OCI-LY1 (cell line): ENCODE measurements around the gene SNTG2.

Source experiments
- H2AFZ ChIP-seq: fragments of 200-600 bp; sonication (generic), shearing (Covaris generic); 2 replicates; pipeline ENCODE4 v1.6.0; 2014; ENCODE audit warnings: antibody characterized with exemption, mild to moderate bottlenecking, low read length
- H3F3A ChIP-seq: fragments of 200-600 bp; sonication (generic), shearing (Covaris generic); 2 replicates; pipeline ENCODE4 v1.6.0; 2014; ENCODE audit warnings: mild to moderate bottlenecking, antibody characterized with exemption, low read length, moderate library complexity; ENCODE audit not compliant: insufficient read depth
- H3K27ac ChIP-seq: fragments of 200-600 bp; sonication (generic); 2 replicates; pipeline ENCODE4 v1.5.1; 2014; ENCODE audit warnings: low read length, mixed run types, mild to moderate bottlenecking, low read depth; ENCODE audit not compliant: poor library complexity, severe bottlenecking
- H3K27me3 ChIP-seq: fragments of 200-600 bp; sonication (generic); 2 replicates; pipeline ENCODE4 v1.6.0; 2014; ENCODE audit warnings: antibody characterized with exemption, mild to moderate bottlenecking, low read length, moderate library complexity; ENCODE audit not compliant: insufficient read depth
- H3K36me3 ChIP-seq: fragments of 200-600 bp; sonication (generic); 2 replicates; pipeline ENCODE4 v1.6.1; 2014; ENCODE audit warnings: mild to moderate bottlenecking, antibody characterized with exemption, low read length, moderate library complexity, mixed read lengths; ENCODE audit not compliant: insufficient read depth
- H3K4me1 ChIP-seq: fragments of 200-600 bp; sonication (generic); 2 replicates; pipeline ENCODE4 v1.5.1; 2014; ENCODE audit warnings: mild to moderate bottlenecking, low read length, moderate library complexity; ENCODE audit not compliant: insufficient read depth, severe bottlenecking
- H3K4me2 ChIP-seq: fragments of 200-600 bp; sonication (generic), shearing (Covaris generic); 2 replicates; pipeline ENCODE4 v1.6.1; 2014; ENCODE audit warnings: low read length
- H3K4me3 ChIP-seq: fragments of 200-600 bp; sonication (generic); 2 replicates; pipeline ENCODE4 v1.5.1; 2014; ENCODE audit warnings: low read length, low read depth, mild to moderate bottlenecking, mixed read lengths; ENCODE audit not compliant: poor library complexity, severe bottlenecking
- H3K79me2 ChIP-seq: fragments of 200-600 bp; shearing (Covaris generic); 2 replicates; pipeline ENCODE4 v1.6.1; 2016; ENCODE audit warnings: mixed run types, low read length, mixed read lengths; ENCODE audit not compliant: insufficient read depth
- H3K9ac ChIP-seq: fragments of 200-600 bp; sonication (generic), shearing (Covaris generic); 2 replicates; pipeline ENCODE4 v1.6.1; 2014; ENCODE audit warnings: mild to moderate bottlenecking, low read length, mixed read lengths
- H3K9me2 ChIP-seq: fragments of 200-600 bp; sonication (generic), shearing (Covaris generic); 2 replicates; pipeline ENCODE4 v1.6.1; 2014; ENCODE audit warnings: low read depth, mild to moderate bottlenecking, low read length, mixed read lengths
- H3K9me3 ChIP-seq: fragments of 200-600 bp; shearing (Covaris generic); 2 replicates; pipeline ENCODE4 v1.6.1; 2014; ENCODE audit warnings: low read length, mixed read lengths
- H4K20me1 ChIP-seq: fragments of 200-600 bp; sonication (generic), shearing (Covaris generic); 2 replicates; pipeline ENCODE4 v1.6.0; 2016; ENCODE audit warnings: mild to moderate bottlenecking, low read length; ENCODE audit not compliant: insufficient read depth
- EZH2 ChIP-seq: fragments of 200-600 bp; sonication (generic), shearing (Covaris generic); IDR thresholded peaks from 2 replicates; pipeline ENCODE4 v1.8.0; 2017; ENCODE audit warnings: borderline replicate concordance, mixed run types, mild to moderate bottlenecking, antibody characterized with exemption, low read length, moderate library complexity, mixed read lengths
- TF ChIP-seq, protein P1 (sequence below): fragments of 200-600 bp; sonication (generic), shearing (Covaris generic); IDR thresholded peaks from 2 replicates; pipeline ENCODE4 v1.5.1; 2017; ENCODE audit warnings: mild to moderate bottlenecking, antibody characterized with exemption, low read length, moderate library complexity, mixed read lengths

The SNTG2 gene

GRCh38 chr2:1287427-1287826, 336.8 kb downstream of the SNTG2 start:
- H3K4me1 ChIP-seq, result no peaks in the 10 kb centered on the region
- no peak overlapping the region for H3K4me2 ChIP-seq
- H2AFZ ChIP-seq, result no peak overlapping the region
- H3K27ac ChIP-seq, result no peak overlapping the region
- H3K9me3 ChIP-seq, result no peaks in the 10 kb centered on the region
- H3K9ac ChIP-seq, result no peak overlapping the region
- H3K9me2 ChIP-seq, result no peaks in the 10 kb centered on the region
- no peak for TF ChIP-seq EZH2
- TF ChIP-seq, protein P1, sequence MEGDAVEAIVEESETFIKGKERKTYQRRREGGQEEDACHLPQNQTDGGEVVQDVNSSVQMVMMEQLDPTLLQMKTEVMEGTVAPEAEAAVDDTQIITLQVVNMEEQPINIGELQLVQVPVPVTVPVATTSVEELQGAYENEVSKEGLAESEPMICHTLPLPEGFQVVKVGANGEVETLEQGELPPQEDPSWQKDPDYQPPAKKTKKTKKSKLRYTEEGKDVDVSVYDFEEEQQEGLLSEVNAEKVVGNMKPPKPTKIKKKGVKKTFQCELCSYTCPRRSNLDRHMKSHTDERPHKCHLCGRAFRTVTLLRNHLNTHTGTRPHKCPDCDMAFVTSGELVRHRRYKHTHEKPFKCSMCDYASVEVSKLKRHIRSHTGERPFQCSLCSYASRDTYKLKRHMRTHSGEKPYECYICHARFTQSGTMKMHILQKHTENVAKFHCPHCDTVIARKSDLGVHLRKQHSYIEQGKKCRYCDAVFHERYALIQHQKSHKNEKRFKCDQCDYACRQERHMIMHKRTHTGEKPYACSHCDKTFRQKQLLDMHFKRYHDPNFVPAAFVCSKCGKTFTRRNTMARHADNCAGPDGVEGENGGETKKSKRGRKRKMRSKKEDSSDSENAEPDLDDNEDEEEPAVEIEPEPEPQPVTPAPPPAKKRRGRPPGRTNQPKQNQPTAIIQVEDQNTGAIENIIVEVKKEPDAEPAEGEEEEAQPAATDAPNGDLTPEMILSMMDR, result no peak
- H3K36me3 ChIP-seq, result no peaks in the 10 kb centered on the region
- no peaks in the 10 kb centered on the region for H3K79me2 ChIP-seq
- no peaks in the 10 kb centered on the region for H4K20me1 ChIP-seq
- no peak overlapping the region for H3K4me3 ChIP-seq
- H3K27me3 ChIP-seq, result no peaks in the 10 kb centered on the region
- H3F3A ChIP-seq, result no peaks in the 10 kb centered on the region

GRCh38 chr2:1294900-1295299, 344.3 kb downstream of the SNTG2 start:
- no peaks in the 10 kb centered on the region for H3K27me3 ChIP-seq
- H3K9ac ChIP-seq, result no peak overlapping the region
- no peak overlapping the region for H3K4me3 ChIP-seq
- H3K27ac ChIP-seq, result no peak overlapping the region
- no peaks in the 10 kb centered on the region for H3K79me2 ChIP-seq
- H3K36me3 ChIP-seq, result no peaks in the 10 kb centered on the region
- no peaks in the 10 kb centered on the region for H3K9me2 ChIP-seq
- TF ChIP-seq, protein P1, result no peak
- no peak for TF ChIP-seq EZH2
- H4K20me1 ChIP-seq, result no peaks in the 10 kb centered on the region
- H3K9me3 ChIP-seq, result no peaks in the 10 kb centered on the region
- no peak overlapping the region for H3K4me2 ChIP-seq
- H3K4me1 ChIP-seq, result no peaks in the 10 kb centered on the region
- H3F3A ChIP-seq, result no peaks in the 10 kb centered on the region
- no peak overlapping the region for H2AFZ ChIP-seq

DNA sequence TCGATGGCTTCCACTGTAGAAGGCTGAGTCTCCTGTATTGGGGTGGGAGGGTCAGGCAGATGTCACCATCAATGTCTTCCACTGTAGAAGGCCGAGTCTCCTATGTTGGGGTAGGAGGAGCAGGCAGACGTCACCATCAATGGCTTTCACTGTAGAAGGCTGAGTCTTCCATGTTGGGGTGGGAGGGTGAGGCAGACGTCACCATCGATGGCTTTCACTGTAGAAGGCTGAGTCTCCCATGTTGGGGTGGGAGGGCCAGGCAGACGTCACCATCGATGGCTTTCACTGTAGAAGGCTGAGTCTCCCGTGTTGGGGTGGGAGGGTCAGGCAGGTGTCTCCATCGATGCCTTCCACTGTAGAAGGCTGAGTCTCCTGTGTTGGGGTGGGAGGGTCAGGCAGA, 345.1 kb downstream of the SNTG2 start:
- H3K79me2 ChIP-seq, result no peaks in the 10 kb centered on the region
- H3K4me2 ChIP-seq, result no peak overlapping the region
- no peaks in the 10 kb centered on the region for H3K36me3 ChIP-seq
- no peaks in the 10 kb centered on the region for H3K4me1 ChIP-seq
- H3K27me3 ChIP-seq, result no peaks in the 10 kb centered on the region
- no peaks in the 10 kb centered on the region for H3F3A ChIP-seq
- H2AFZ ChIP-seq, result no peak overlapping the region
- no peaks in the 10 kb centered on the region for H3K9me3 ChIP-seq
- no peak overlapping the region for H3K9ac ChIP-seq
- TF ChIP-seq EZH2, result no peak
- TF ChIP-seq, protein P1, result no peak
- no peak overlapping the region for H3K27ac ChIP-seq
- no peaks in the 10 kb centered on the region for H3K9me2 ChIP-seq
- H3K4me3 ChIP-seq, result no peak overlapping the region
- no peaks in the 10 kb centered on the region for H4K20me1 ChIP-seq
